Neural cell (in vitro differentiated cells): ENCODE data around the gene C19orf33. TPM values are rescaled to one million over a fixed set of nuclear protein-coding genes. Genes with fewer than 3 reads are reported as not detected.
A peak's percentile ranks its signal among the peaks of the same experiment; 100 is the strongest.

ENCODE experiments used
- H2AFZ ChIP-seq: fragments of 200-600, 300-800 bp; sonication (generic), shearing (Covaris generic); 2 replicates; pipeline ENCODE4 v1.6.0; 2014; ENCODE audit warnings: low read depth, mild to moderate bottlenecking, antibody characterized with exemption, low read length, moderate library complexity
- H3F3A ChIP-seq: fragments of 200-600 bp; shearing (Covaris generic); 2 replicates; pipeline ENCODE4 v1.6.1; 2016; ENCODE audit warnings: mild to moderate bottlenecking, moderate library complexity, mixed read lengths, antibody characterized with exemption, low read length; ENCODE audit not compliant: insufficient read depth, poor library complexity, severe bottlenecking
- H3K27ac ChIP-seq: fragments of 200-600, 300-800 bp; sonication (generic), shearing (Covaris generic); 2 replicates; pipeline ENCODE4 v1.5.1; 2014; ENCODE audit warnings: mild to moderate bottlenecking, low read length, moderate library complexity
- H3K27me3 ChIP-seq: fragments of 300-800, 200-600 bp; sonication (generic), shearing (Covaris generic); 2 replicates; pipeline ENCODE4 v1.6.0; 2014; ENCODE audit warnings: mild to moderate bottlenecking, low read depth, low read length, moderate library complexity; ENCODE audit not compliant: insufficient read depth
- H3K36me3 ChIP-seq: fragments of 300-800, 200-600 bp; sonication (generic), shearing (Covaris generic); 2 replicates; pipeline ENCODE4 v1.5.1; 2014; ENCODE audit warnings: mild to moderate bottlenecking, antibody characterized with exemption, low read length, moderate library complexity; ENCODE audit not compliant: insufficient read depth
- H3K4me2 ChIP-seq: fragments of 300-800, 200-600 bp; sonication (generic), shearing (Covaris generic); 2 replicates; pipeline ENCODE4 v1.6.0; 2014; ENCODE audit warnings: mild to moderate bottlenecking, low read length
- H3K4me3 ChIP-seq: fragments of 300-800, 200-600 bp; sonication (generic), shearing (Covaris generic); 2 replicates; pipeline ENCODE4 v1.5.1; 2014; ENCODE audit warnings: mild to moderate bottlenecking, low read length, moderate library complexity
- H3K79me2 ChIP-seq: fragments of 200-600 bp; shearing (Covaris generic); replicated peaks from 2 replicates; pipeline ENCODE4 v1.6.0; 2014; ENCODE audit warnings: mild to moderate bottlenecking, low read length, moderate library complexity; ENCODE audit not compliant: insufficient read depth
- H3K9ac ChIP-seq: fragments of 300-800, 200-600 bp; sonication (generic), shearing (Covaris generic); 2 replicates; pipeline ENCODE4 v1.6.1; 2016; ENCODE audit warnings: mild to moderate bottlenecking, low read length, mixed read lengths
- H3K9me2 ChIP-seq: fragments of 200-600 bp; shearing (Covaris generic); 2 replicates; pipeline ENCODE4 v1.6.1; 2016; ENCODE audit warnings: mild to moderate bottlenecking, low read length, mixed read lengths; ENCODE audit not compliant: insufficient read depth
- H3K9me3 ChIP-seq: fragments of 200-600, 300-800 bp; sonication (generic), shearing (Covaris generic); 2 replicates; pipeline ENCODE4 v1.6.1; 2016; ENCODE audit warnings: mild to moderate bottlenecking, mixed run types, low read length, moderate library complexity, mixed read lengths
- H4K20me1 ChIP-seq: fragments of 200-600 bp; shearing (Covaris generic); 2 replicates; pipeline ENCODE4 v1.6.1; 2016; ENCODE audit warnings: mild to moderate bottlenecking, mixed run types; ENCODE audit not compliant: insufficient read depth
- EP300 ChIP-seq: fragments of 450-650 bp; conservative IDR thresholded peaks from 2 replicates; pipeline ENCODE4 v1.6.1; 2014; ENCODE audit warnings: antibody characterized with exemption, mild to moderate bottlenecking, moderate library complexity; ENCODE audit not compliant: poor library complexity, severe bottlenecking
- EZH2 ChIP-seq: fragments of 200-600, 300-800 bp; shearing (Covaris generic), sonication (generic); IDR thresholded peaks from 2 replicates; pipeline ENCODE4 v1.6.1; 2014; ENCODE audit warnings: antibody characterized with exemption, low read length, borderline replicate concordance, mild to moderate bottlenecking; ENCODE audit not compliant: insufficient read depth, poor library complexity, severe bottlenecking
- MXI1 ChIP-seq: fragments of 450-650 bp; conservative IDR thresholded peaks from 2 replicates; pipeline ENCODE4 v1.6.1; 2014; ENCODE audit warnings: antibody characterized with exemption, mild to moderate bottlenecking; ENCODE audit not compliant: poor library complexity, severe bottlenecking
- POLR2AphosphoS5 ChIP-seq: IDR thresholded peaks from 2 replicates; pipeline ENCODE4 v1.6.1; 2012
- RAD21 ChIP-seq: fragments of 450-650 bp; conservative IDR thresholded peaks from 2 replicates; pipeline ENCODE4 v1.6.1; 2014; ENCODE audit warnings: antibody characterized with exemption, mild to moderate bottlenecking, moderate library complexity
- SMC3 ChIP-seq: fragments of 450-650 bp; conservative IDR thresholded peaks from 2 replicates; pipeline ENCODE4 v1.6.1; 2014; ENCODE audit warnings: antibody characterized with exemption, mild to moderate bottlenecking, moderate library complexity; ENCODE audit not compliant: poor library complexity
- TAF1 ChIP-seq: IDR thresholded peaks from 2 replicates; pipeline ENCODE4 v1.6.1; 2012; ENCODE audit warnings: low read depth
- polyA plus RNA-seq: library from polyadenylated mRNA; depleted of rRNA; stranded (reverse); fragments of >200 nt; gene quantifications from 2 replicates; pipeline ENCODE4 v1.2.3, GENCODE V29; 2014
- TF ChIP-seq, protein P1 (sequence below): IDR thresholded peaks from 2 replicates; pipeline ENCODE4 v1.6.1; 2012; ENCODE audit warnings: borderline replicate concordance
- TF ChIP-seq, protein P2 (sequence below): fragments of 450-650 bp; IDR thresholded peaks from 2 replicates; pipeline ENCODE4 v1.5.1; 2014; ENCODE audit warnings: antibody characterized with exemption, mild to moderate bottlenecking, moderate library complexity; ENCODE audit not compliant: poor library complexity, severe bottlenecking

The C19orf33 gene
- polyA plus RNA-seq, 1 donor from 2014 or later, result not detected

DNA sequence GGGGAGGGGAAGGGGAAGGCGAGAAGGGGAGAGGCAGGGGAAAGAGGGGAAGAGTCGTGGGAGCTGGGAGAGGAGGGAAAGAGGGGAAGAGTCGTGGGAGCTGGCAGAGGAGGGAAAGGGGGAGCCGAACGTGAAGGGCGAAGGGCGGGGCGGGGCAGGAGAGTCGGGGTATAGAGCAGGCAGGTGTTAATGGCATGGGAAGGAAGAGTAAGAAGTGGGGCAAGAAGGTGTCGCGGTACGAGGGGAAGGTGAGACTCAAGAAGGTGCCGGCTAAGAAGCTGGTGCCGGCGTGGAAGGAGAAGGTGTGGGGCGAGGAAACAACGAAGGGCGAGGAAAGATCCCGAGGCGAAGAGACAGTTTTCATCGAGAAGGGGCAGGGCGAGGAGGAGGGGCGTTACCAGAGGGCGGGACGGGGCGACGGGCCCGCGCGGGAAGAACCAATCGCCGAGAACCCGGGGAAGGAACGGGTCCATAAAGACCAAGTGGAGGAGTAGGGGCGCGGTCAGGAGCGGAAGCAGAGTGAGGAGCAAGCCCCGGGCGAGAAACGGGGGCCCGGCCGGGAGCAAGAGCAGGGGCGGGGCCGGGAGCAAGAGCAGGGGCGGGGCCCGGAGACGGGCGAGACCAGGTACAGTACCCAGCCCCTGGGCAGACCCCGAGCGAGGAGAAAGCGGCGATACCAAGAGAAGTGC lies 32.0 kb downstream of the C19orf33 start:
- no peaks in the 10 kb centered on the region for H4K20me1 ChIP-seq
- TF ChIP-seq EP300 (no peak), EZH2 (no peak), SMC3 (no peak), RAD21 (no peak), POLR2AphosphoS5 (peak; percentile 92), TAF1 (peak; percentile 64), MXI1 (peak; percentile 27)
- TF ChIP-seq, protein P1, sequence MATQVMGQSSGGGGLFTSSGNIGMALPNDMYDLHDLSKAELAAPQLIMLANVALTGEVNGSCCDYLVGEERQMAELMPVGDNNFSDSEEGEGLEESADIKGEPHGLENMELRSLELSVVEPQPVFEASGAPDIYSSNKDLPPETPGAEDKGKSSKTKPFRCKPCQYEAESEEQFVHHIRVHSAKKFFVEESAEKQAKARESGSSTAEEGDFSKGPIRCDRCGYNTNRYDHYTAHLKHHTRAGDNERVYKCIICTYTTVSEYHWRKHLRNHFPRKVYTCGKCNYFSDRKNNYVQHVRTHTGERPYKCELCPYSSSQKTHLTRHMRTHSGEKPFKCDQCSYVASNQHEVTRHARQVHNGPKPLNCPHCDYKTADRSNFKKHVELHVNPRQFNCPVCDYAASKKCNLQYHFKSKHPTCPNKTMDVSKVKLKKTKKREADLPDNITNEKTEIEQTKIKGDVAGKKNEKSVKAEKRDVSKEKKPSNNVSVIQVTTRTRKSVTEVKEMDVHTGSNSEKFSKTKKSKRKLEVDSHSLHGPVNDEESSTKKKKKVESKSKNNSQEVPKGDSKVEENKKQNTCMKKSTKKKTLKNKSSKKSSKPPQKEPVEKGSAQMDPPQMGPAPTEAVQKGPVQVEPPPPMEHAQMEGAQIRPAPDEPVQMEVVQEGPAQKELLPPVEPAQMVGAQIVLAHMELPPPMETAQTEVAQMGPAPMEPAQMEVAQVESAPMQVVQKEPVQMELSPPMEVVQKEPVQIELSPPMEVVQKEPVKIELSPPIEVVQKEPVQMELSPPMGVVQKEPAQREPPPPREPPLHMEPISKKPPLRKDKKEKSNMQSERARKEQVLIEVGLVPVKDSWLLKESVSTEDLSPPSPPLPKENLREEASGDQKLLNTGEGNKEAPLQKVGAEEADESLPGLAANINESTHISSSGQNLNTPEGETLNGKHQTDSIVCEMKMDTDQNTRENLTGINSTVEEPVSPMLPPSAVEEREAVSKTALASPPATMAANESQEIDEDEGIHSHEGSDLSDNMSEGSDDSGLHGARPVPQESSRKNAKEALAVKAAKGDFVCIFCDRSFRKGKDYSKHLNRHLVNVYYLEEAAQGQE, result no peak
- TF ChIP-seq, protein P2, sequence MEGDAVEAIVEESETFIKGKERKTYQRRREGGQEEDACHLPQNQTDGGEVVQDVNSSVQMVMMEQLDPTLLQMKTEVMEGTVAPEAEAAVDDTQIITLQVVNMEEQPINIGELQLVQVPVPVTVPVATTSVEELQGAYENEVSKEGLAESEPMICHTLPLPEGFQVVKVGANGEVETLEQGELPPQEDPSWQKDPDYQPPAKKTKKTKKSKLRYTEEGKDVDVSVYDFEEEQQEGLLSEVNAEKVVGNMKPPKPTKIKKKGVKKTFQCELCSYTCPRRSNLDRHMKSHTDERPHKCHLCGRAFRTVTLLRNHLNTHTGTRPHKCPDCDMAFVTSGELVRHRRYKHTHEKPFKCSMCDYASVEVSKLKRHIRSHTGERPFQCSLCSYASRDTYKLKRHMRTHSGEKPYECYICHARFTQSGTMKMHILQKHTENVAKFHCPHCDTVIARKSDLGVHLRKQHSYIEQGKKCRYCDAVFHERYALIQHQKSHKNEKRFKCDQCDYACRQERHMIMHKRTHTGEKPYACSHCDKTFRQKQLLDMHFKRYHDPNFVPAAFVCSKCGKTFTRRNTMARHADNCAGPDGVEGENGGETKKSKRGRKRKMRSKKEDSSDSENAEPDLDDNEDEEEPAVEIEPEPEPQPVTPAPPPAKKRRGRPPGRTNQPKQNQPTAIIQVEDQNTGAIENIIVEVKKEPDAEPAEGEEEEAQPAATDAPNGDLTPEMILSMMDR, result no peak
- H3K79me2 ChIP-seq, result peaks cover 3% of the 10 kb centered on the region
- H2AFZ ChIP-seq, result peak overlapping the region; percentile 89
- H3F3A ChIP-seq, result no peaks in the 10 kb centered on the region
- peak overlapping the region; percentile 79 for H3K4me3 ChIP-seq
- H3K9ac ChIP-seq, result peak overlapping the region; percentile 86
- no peaks in the 10 kb centered on the region for H3K9me3 ChIP-seq
- H3K4me2 ChIP-seq, result peak overlapping the region; percentile 65
- no peaks in the 10 kb centered on the region for H3K27me3 ChIP-seq
- H3K27ac ChIP-seq, result peak overlapping the region; percentile 95
- H3K9me2 ChIP-seq, result no peaks in the 10 kb centered on the region
- no peaks in the 10 kb centered on the region for H3K36me3 ChIP-seq

DNA sequence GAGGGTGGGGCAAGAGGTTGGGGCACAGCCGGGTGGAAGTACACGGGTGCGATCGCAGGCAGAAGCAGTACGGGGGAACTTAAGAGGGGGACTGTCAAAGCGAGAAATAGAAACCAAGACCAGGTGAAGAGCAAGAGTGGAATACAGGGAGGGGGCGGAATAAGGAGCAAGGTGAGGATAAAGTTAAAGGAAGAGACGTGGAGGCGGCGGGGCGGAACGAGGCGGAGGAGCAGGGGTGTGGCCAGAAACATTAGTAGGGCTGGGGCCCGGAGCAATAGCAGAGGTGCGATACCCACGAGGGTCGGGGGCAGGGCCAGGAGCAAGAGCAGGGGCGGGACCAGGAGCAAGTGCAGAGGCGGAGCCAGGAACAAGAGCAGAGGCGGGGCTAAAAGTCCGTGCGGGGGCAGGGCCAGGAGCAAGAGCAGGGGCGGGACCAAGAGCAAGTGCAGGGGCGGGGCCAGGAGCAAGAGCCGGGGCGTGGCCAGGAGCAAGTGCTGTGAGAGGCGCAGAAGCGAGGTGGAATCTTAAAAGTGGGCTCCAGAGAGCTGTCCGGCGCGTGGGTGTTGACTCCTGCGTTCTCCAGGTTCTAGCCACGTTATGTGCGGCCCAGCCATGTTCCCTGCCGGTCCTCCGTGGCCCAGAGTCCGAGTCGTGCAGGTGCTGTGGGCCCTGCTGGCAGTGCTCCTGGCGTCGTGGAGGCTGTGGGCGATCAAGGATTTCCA lies 32.7 kb downstream of the C19orf33 start:
- no peaks in the 10 kb centered on the region for H3K9me3 ChIP-seq
- peaks cover 3% of the 10 kb centered on the region for H3K79me2 ChIP-seq
- H3F3A ChIP-seq, result no peaks in the 10 kb centered on the region
- H3K27ac ChIP-seq, result peak overlapping the region; percentile 95
- H4K20me1 ChIP-seq, result no peaks in the 10 kb centered on the region
- H3K9ac ChIP-seq, result peak overlapping the region; percentile 86
- H2AFZ ChIP-seq, result peak overlapping the region; percentile 88
- H3K4me2 ChIP-seq, result peak overlapping the region; percentile 65
- H3K4me3 ChIP-seq, result peak overlapping the region; percentile 79
- TF ChIP-seq SMC3, result no peak
- peak; percentile 20 for TF ChIP-seq EP300
- TF ChIP-seq, protein P1, result no peak
- peak; percentile 41 for TF ChIP-seq MXI1
- TF ChIP-seq POLR2AphosphoS5, result no peak
- H3K9me2 ChIP-seq, result no peaks in the 10 kb centered on the region
- H3K27me3 ChIP-seq, result no peaks in the 10 kb centered on the region
- H3K36me3 ChIP-seq, result no peaks in the 10 kb centered on the region
